SU-DHL-6 (cell line): ENCODE data around the gene P2RY13.

Source experiments
- H2AFZ ChIP-seq: fragments of 200-600 bp; sonication (generic); 2 replicates; pipeline ENCODE4 v1.6.1; 2014; ENCODE audit warnings: low read depth, mild to moderate bottlenecking, moderate library complexity, mixed read lengths, antibody characterized with exemption, low read length; ENCODE audit not compliant: severe bottlenecking
- H3F3A ChIP-seq: fragments of 200-600 bp; shearing (Covaris generic); 2 replicates; pipeline ENCODE4 v1.6.0; 2016; ENCODE audit warnings: antibody characterized with exemption, mild to moderate bottlenecking; ENCODE audit not compliant: insufficient read depth
- H3K27ac ChIP-seq: fragments of 200-600 bp; sonication (generic); 2 replicates; pipeline ENCODE4 v1.5.1; 2016; ENCODE audit warnings: low read depth, mild to moderate bottlenecking, low read length, moderate library complexity, mixed read lengths
- H3K27me3 ChIP-seq: fragments of 200-600 bp; sonication (generic), shearing (Covaris generic); 2 replicates; pipeline ENCODE4 v1.6.0; 2014; ENCODE audit warnings: mild to moderate bottlenecking, low read length
- H3K36me3 ChIP-seq: fragments of 200-600 bp; sonication (generic); 2 replicates; pipeline ENCODE4 v1.6.1; 2014; ENCODE audit warnings: mild to moderate bottlenecking, low read length, mixed read lengths
- H3K4me2 ChIP-seq: fragments of 300-600, 200-600 bp; shearing (Covaris generic), sonication (generic); 2 replicates; pipeline ENCODE4 v1.6.0; 2014; ENCODE audit warnings: low read length, low read depth, mild to moderate bottlenecking; ENCODE audit not compliant: poor library complexity, severe bottlenecking
- H3K4me3 ChIP-seq: fragments of 200-600 bp; sonication (generic); 2 replicates; pipeline ENCODE4 v1.5.1; 2014; ENCODE audit warnings: antibody characterized with exemption, low read length, mild to moderate bottlenecking, mixed read lengths; ENCODE audit not compliant: insufficient read depth, poor library complexity, severe bottlenecking
- H3K79me2 ChIP-seq: fragments of 200-600 bp; sonication (generic); 2 replicates; pipeline ENCODE4 v1.6.1; 2014; ENCODE audit warnings: mild to moderate bottlenecking, low read length, moderate library complexity; ENCODE audit not compliant: insufficient read depth
- H3K9ac ChIP-seq: fragments of 200-600 bp; sonication (generic); 2 replicates; pipeline ENCODE4 v1.7.0; 2014; ENCODE audit warnings: mild to moderate bottlenecking, low read length
- H3K9me2 ChIP-seq: fragments of 200-600 bp; sonication (generic); replicated peaks from 2 replicates; pipeline ENCODE4 v1.6.1; 2014; ENCODE audit warnings: low read length; ENCODE audit not compliant: insufficient read depth
- H3K9me3 ChIP-seq: fragments of 200-600 bp; sonication (generic); 2 replicates; pipeline ENCODE4 v1.6.1; 2014; ENCODE audit warnings: low read length, mixed read lengths; ENCODE audit not compliant: insufficient read depth
- H4K20me1 ChIP-seq: fragments of 200-600 bp; sonication (generic); 2 replicates; pipeline ENCODE4 v1.6.1; 2014; ENCODE audit warnings: low read depth, mild to moderate bottlenecking, antibody characterized with exemption, low read length, moderate library complexity, mixed read lengths
- EZH2phosphoT487 ChIP-seq: fragments of 200-600 bp; sonication (generic), shearing (Covaris generic); conservative IDR thresholded peaks from 2 replicates; pipeline ENCODE4 v1.6.1; 2018; ENCODE audit warnings: mild to moderate bottlenecking, antibody characterized with exemption, low read length, moderate library complexity, mixed read lengths
- TF ChIP-seq, protein P1 (sequence below): fragments of 200-600 bp; sonication (generic); IDR thresholded peaks from one replicate; pipeline ENCODE4 v1.5.1; 2017; ENCODE audit warnings: antibody characterized with exemption, mild to moderate bottlenecking, low read length, moderate library complexity; ENCODE audit not compliant: insufficient read depth, poor library complexity, severe bottlenecking

P2RY13 gene

DNA sequence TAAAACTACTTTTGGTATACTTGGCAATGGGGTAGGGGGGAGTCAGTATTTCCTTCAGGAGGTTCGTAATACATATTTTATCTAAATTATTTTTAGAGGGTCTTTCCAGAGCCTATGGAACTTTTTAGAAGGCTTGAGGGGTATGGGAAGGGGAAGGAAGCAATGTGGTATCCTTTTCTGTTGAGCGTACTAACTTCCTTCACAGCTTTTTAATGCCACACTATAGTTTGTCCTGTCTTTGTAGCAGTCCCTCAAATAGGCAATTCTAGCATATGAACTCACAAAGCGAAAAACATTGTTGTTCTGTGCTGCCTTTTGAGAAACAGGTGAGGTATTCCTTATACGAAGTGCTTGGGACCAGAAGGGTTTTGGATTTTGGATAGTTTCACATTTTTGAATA lies 22.3 kb upstream of the P2RY13 start:
- Histone ChIP-seq H3K4me3 (no peak overlapping the region), H3K79me2 (no peaks in the 10 kb centered on the region), H3K36me3 (no peaks in the 10 kb centered on the region), H2AFZ (no peak overlapping the region), H3K27ac (no peak overlapping the region), H3K4me2 (no peak overlapping the region), H3K27me3 (no peaks in the 10 kb centered on the region), H3F3A (no peaks in the 10 kb centered on the region), H3K9ac (no peak overlapping the region), H3K9me2 (no peaks in the 10 kb centered on the region), H4K20me1 (no peaks in the 10 kb centered on the region), H3K9me3 (no peaks in the 10 kb centered on the region)
- TF ChIP-seq, protein P1, sequence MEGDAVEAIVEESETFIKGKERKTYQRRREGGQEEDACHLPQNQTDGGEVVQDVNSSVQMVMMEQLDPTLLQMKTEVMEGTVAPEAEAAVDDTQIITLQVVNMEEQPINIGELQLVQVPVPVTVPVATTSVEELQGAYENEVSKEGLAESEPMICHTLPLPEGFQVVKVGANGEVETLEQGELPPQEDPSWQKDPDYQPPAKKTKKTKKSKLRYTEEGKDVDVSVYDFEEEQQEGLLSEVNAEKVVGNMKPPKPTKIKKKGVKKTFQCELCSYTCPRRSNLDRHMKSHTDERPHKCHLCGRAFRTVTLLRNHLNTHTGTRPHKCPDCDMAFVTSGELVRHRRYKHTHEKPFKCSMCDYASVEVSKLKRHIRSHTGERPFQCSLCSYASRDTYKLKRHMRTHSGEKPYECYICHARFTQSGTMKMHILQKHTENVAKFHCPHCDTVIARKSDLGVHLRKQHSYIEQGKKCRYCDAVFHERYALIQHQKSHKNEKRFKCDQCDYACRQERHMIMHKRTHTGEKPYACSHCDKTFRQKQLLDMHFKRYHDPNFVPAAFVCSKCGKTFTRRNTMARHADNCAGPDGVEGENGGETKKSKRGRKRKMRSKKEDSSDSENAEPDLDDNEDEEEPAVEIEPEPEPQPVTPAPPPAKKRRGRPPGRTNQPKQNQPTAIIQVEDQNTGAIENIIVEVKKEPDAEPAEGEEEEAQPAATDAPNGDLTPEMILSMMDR, result no peak
- no peak for TF ChIP-seq EZH2phosphoT487

DNA sequence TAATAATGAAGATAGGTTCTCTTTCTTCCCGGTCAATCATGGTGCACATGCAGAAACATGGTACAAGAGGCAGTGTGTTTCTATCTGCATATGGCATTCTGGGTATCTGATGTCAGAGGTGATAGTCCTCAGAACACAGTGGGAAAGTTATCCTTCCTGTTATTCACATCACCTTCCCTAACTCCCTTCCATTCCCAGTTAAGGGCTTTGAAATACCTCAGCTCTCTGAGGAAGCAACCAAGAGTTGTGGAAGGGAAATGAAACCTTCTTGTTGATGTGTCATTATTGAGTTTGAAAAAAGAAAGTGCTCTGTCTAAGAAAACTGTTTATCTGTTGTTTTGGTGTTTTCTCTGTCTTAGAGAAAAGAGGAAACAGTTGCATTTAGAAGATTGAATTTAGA lies 21.9 kb upstream of the P2RY13 start:
- H3K79me2 ChIP-seq, result no peaks in the 10 kb centered on the region
- no peak overlapping the region for H2AFZ ChIP-seq
- no peaks in the 10 kb centered on the region for H3K9me3 ChIP-seq
- no peak overlapping the region for H3K27ac ChIP-seq
- no peak overlapping the region for H3K9ac ChIP-seq
- H3F3A ChIP-seq, result no peaks in the 10 kb centered on the region
- TF ChIP-seq, protein P1, result no peak
- TF ChIP-seq EZH2phosphoT487, result no peak
- H3K4me3 ChIP-seq, result no peak overlapping the region
- H3K36me3 ChIP-seq, result no peaks in the 10 kb centered on the region
- no peak overlapping the region for H3K4me2 ChIP-seq
- H4K20me1 ChIP-seq, result no peaks in the 10 kb centered on the region
- no peaks in the 10 kb centered on the region for H3K27me3 ChIP-seq
- H3K9me2 ChIP-seq, result no peaks in the 10 kb centered on the region

DNA sequence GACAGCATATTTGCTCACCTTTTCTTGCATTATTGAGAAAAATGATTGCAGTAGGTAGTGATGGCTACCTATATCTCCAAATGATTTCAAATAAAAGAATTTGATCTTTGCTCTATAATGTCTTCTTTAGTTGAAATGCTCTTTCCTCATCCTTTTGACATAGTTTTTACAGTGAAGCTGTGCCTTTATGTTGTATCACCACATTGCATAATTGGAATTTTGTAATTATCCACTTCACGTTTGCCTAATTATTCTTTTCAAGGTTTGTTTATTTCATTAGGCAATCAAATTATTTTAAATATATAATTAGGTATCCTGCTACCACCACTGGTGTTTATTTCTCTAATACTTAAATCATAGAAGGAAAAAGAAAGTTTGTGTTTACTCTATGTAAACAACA lies 21.3 kb upstream of the P2RY13 start:
- H2AFZ ChIP-seq, result no peak overlapping the region
- H3K36me3 ChIP-seq, result no peaks in the 10 kb centered on the region
- no peak overlapping the region for H3K4me3 ChIP-seq
- no peak for TF ChIP-seq EZH2phosphoT487
- TF ChIP-seq, protein P1, result no peak
- H3K9me2 ChIP-seq, result no peaks in the 10 kb centered on the region
- H3K4me2 ChIP-seq, result no peak overlapping the region
- H3K9ac ChIP-seq, result no peak overlapping the region
- no peaks in the 10 kb centered on the region for H4K20me1 ChIP-seq
- no peak overlapping the region for H3K27ac ChIP-seq
- H3K27me3 ChIP-seq, result no peaks in the 10 kb centered on the region
- no peaks in the 10 kb centered on the region for H3K9me3 ChIP-seq
- no peaks in the 10 kb centered on the region for H3K79me2 ChIP-seq
- no peaks in the 10 kb centered on the region for H3F3A ChIP-seq

DNA sequence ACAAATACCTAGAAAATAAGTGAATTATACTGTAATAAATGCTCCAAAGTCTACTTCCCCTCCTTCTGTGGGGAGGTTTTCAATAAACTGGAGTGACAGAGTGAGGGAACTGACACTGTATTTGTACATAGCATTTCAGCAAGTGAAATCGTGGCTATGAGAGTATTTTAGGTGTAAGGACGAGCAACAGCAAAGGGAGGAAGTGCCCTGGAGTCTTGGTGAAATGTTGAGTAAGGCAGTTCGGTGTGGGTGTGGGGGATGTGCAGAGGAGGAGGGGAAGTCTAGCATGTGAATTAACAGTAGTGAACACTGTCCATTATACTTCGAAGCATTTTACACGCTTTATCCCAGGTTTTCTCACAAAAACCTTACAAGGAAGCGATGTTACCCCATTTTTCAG lies 18.1 kb upstream of the P2RY13 start:
- Histone ChIP-seq H3F3A (no peaks in the 10 kb centered on the region), H3K4me2 (no peak overlapping the region), H2AFZ (no peak overlapping the region), H3K79me2 (no peaks in the 10 kb centered on the region), H4K20me1 (no peaks in the 10 kb centered on the region), H3K9me2 (no peaks in the 10 kb centered on the region), H3K27me3 (no peaks in the 10 kb centered on the region), H3K36me3 (no peaks in the 10 kb centered on the region), H3K9ac (no peak overlapping the region), H3K27ac (no peak overlapping the region), H3K4me3 (no peak overlapping the region), H3K9me3 (no peaks in the 10 kb centered on the region)
- TF ChIP-seq, protein P1, result no peak
- TF ChIP-seq EZH2phosphoT487, result no peak
